ENCODE measurements around the gene ANKRD13A. TPM values are rescaled to one million over a fixed set of nuclear protein-coding genes. Genes with fewer than 3 reads are reported as not detected.
A peak's percentile ranks its signal among the peaks of the same experiment; 100 is the strongest.

The ANKRD13A gene
- total and polyA plus RNA-seq, 2 of the 13 experiments (the other 11 are each of a cell fraction or from before 2014, with no cell fraction given): 34.1 to 41.6 TPM

DNA sequence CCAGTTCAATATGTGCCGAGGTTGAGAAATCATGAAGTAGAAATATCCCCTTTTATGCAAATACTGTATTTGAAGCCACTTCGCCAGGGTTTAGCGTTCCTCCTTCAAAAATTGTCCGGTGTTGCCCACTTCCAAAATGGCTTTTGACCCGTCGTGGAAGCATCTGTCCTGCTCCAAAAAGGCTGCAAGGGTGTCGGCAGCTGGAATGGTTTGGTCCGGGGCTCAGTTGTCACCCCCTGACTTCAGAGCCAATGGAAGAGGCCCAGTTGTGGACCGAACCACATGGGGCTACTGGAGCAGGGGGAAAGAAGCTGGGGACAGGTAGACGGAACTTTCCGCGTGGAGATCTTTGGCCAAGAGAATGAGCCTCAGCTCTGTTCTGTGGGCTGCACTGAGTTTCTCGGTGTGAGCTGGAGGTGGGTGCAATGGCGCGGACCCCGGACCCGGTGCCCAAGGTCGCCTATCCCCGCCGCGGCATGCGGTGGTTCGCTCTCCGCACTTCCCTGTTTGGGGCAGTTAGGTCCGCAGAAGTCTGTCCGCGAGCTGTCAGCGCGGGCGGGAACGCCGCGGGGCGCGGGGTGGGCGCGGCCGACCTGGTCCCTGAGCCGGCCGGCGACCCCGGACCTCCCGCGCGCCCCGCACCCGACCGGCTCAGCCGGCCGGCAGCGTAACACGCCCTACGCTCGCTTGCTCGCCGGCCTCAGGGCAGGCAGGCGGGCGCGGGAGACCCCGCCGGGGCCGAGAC, at the start of gene ANKRD13A (continued):
- TF ChIP-seq, protein P1, sequence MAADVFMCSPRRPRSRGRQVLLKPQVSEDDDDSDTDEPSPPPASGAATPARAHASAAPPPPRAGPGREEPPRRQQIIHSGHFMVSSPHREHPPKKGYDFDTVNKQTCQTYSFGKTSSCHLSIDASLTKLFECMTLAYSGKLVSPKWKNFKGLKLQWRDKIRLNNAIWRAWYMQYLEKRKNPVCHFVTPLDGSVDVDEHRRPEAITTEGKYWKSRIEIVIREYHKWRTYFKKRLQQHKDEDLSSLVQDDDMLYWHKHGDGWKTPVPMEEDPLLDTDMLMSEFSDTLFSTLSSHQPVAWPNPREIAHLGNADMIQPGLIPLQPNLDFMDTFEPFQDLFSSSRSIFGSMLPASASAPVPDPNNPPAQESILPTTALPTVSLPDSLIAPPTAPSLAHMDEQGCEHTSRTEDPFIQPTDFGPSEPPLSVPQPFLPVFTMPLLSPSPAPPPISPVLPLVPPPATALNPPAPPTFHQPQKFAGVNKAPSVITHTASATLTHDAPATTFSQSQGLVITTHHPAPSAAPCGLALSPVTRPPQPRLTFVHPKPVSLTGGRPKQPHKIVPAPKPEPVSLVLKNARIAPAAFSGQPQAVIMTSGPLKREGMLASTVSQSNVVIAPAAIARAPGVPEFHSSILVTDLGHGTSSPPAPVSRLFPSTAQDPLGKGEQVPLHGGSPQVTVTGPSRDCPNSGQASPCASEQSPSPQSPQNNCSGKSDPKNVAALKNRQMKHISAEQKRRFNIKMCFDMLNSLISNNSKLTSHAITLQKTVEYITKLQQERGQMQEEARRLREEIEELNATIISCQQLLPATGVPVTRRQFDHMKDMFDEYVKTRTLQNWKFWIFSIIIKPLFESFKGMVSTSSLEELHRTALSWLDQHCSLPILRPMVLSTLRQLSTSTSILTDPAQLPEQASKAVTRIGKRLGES (CRISPR knock-in tag; IDR thresholded peaks at IDR 0.05; ENCODE audit: borderline replicate concordance): no peak
- TF ChIP-seq ZNF235 (CRISPR knock-in tag; IDR thresholded peaks at IDR 0.05; ENCODE audit: borderline replicate concordance) (0 out of 2 replicates have a peak, but pooled peaks have one; percentile 45), ZNF253 (CRISPR knock-in tag; IDR thresholded peaks at IDR 0.05; ENCODE audit: borderline replicate concordance) (no peak), KAT2B (IDR thresholded peaks at IDR 0.05; ENCODE audit: borderline replicate concordance, low read depth, low read length) (no peak), ZKSCAN5 (CRISPR knock-in tag; IDR thresholded peaks at IDR 0.05) (no peak), SKI (IDR thresholded peaks at IDR 0.05; ENCODE audit: partially characterized antibody) (peak; percentile 57), SIX1 (CRISPR knock-in tag; IDR thresholded peaks at IDR 0.05; ENCODE audit: borderline replicate concordance) (no peak), ISL2 (CRISPR knock-in tag; IDR thresholded peaks at IDR 0.05) (peak; percentile 24; the same call in 1 of the 2 replicates), POLR2A (IDR thresholded peaks at IDR 0.05; ENCODE audit: insufficient read depth in 1 of 2, low read depth in 2 of 2, low read length in 2 of 2) (peak; percentile 77 to 90), ZNF441 (CRISPR knock-in tag; IDR thresholded peaks at IDR 0.05; ENCODE audit: borderline replicate concordance) (peak; percentile 64; the same call in 1 of the 2 replicates), ZIK1 (CRISPR knock-in tag; IDR thresholded peaks at IDR 0.05; ENCODE audit: borderline replicate concordance, low read depth) (peak; percentile 61; the same call in 1 of the 2 replicates), ZNF337 (CRISPR knock-in tag; IDR thresholded peaks at IDR 0.05; ENCODE audit: borderline replicate concordance, low read depth) (no peak), ZMYM4 (CRISPR knock-in tag; IDR thresholded peaks at IDR 0.05) (peak; percentile 88), CHD4 (IDR thresholded peaks at IDR 0.05; ENCODE audit: borderline replicate concordance, low read length) (no peak; the same call in 1 of the 2 replicates), ZSCAN12 (CRISPR knock-in tag; IDR thresholded peaks at IDR 0.05) (0 out of 2 replicates have a peak, but pooled peaks have one; percentile 24)
- TF ChIP-seq, protein P2, sequence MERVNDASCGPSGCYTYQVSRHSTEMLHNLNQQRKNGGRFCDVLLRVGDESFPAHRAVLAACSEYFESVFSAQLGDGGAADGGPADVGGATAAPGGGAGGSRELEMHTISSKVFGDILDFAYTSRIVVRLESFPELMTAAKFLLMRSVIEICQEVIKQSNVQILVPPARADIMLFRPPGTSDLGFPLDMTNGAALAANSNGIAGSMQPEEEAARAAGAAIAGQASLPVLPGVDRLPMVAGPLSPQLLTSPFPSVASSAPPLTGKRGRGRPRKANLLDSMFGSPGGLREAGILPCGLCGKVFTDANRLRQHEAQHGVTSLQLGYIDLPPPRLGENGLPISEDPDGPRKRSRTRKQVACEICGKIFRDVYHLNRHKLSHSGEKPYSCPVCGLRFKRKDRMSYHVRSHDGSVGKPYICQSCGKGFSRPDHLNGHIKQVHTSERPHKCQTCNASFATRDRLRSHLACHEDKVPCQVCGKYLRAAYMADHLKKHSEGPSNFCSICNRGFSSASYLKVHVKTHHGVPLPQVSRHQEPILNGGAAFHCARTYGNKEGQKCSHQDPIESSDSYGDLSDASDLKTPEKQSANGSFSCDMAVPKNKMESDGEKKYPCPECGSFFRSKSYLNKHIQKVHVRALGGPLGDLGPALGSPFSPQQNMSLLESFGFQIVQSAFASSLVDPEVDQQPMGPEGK (CRISPR knock-in tag; IDR thresholded peaks at IDR 0.05): 0 out of 2 replicates have a peak, but pooled peaks have one; percentile 22
- TF ChIP-seq, protein P3, sequence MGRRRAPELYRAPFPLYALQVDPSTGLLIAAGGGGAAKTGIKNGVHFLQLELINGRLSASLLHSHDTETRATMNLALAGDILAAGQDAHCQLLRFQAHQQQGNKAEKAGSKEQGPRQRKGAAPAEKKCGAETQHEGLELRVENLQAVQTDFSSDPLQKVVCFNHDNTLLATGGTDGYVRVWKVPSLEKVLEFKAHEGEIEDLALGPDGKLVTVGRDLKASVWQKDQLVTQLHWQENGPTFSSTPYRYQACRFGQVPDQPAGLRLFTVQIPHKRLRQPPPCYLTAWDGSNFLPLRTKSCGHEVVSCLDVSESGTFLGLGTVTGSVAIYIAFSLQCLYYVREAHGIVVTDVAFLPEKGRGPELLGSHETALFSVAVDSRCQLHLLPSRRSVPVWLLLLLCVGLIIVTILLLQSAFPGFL (CRISPR knock-in tag; IDR thresholded peaks at IDR 0.05): no peak
- TF ChIP-seq, protein P4, sequence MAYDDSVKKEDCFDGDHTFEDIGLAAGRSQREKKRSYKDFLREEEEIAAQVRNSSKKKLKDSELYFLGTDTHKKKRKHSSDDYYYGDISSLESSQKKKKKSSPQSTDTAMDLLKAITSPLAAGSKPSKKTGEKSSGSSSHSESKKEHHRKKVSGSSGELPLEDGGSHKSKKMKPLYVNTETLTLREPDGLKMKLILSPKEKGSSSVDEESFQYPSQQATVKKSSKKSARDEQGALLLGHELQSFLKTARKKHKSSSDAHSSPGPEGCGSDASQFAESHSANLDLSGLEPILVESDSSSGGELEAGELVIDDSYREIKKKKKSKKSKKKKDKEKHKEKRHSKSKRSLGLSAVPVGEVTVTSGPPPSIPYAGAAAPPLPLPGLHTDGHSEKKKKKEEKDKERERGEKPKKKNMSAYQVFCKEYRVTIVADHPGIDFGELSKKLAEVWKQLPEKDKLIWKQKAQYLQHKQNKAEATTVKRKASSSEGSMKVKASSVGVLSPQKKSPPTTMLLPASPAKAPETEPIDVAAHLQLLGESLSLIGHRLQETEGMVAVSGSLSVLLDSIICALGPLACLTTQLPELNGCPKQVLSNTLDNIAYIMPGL (CRISPR knock-in tag; IDR thresholded peaks at IDR 0.05; ENCODE audit: borderline replicate concordance in 1 of 2, low read depth in 1 of 2): peak; percentile 48 to 54; a peak in 2 of 4 replicates
- TF ChIP-seq, protein P5, sequence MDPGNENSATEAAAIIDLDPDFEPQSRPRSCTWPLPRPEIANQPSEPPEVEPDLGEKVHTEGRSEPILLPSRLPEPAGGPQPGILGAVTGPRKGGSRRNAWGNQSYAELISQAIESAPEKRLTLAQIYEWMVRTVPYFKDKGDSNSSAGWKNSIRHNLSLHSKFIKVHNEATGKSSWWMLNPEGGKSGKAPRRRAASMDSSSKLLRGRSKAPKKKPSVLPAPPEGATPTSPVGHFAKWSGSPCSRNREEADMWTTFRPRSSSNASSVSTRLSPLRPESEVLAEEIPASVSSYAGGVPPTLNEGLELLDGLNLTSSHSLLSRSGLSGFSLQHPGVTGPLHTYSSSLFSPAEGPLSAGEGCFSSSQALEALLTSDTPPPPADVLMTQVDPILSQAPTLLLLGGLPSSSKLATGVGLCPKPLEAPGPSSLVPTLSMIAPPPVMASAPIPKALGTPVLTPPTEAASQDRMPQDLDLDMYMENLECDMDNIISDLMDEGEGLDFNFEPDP (CRISPR knock-in tag; conservative IDR thresholded peaks at IDR 0.05): 0 out of 2 replicates have a peak, but pooled peaks have one; percentile 7

Data from HepG2 (cell line).